Smooth muscle cell (in vitro differentiated cells): Measurements from ENCODE around the gene ATP6V0B. TPM values are rescaled to one million over a fixed set of nuclear protein-coding genes. Genes with fewer than 3 reads are reported as not detected.

Experiments
- DNase-seq: peaks from one replicate; lab custom pipeline; 2025; ENCODE audit not compliant: unreplicated experiment; lab: John Stamatoyannopoulos, UW
- H2AFZ ChIP-seq: fragments of 200-600 bp; sonication (generic); 2 replicates; pipeline ENCODE4 v1.6.0; 2016; ENCODE audit warnings: antibody characterized with exemption, low read depth, mild to moderate bottlenecking
- H3F3A ChIP-seq: fragments of 200-600 bp; sonication (generic); 2 replicates; pipeline ENCODE4 v1.6.0; 2017; ENCODE audit warnings: antibody characterized with exemption, low read depth
- H3K27ac ChIP-seq: fragments of 200-600 bp; sonication (generic); 2 replicates; pipeline ENCODE4 v1.5.1; 2016; ENCODE audit warnings: low read depth, mild to moderate bottlenecking
- H3K27me3 ChIP-seq: fragments of 200-600 bp; sonication (generic); 2 replicates; pipeline ENCODE4 v1.6.1; 2016; ENCODE audit warnings: low read depth, mild to moderate bottlenecking
- H3K36me3 ChIP-seq: fragments of 200-600 bp; sonication (generic); 2 replicates; pipeline ENCODE4 v1.5.1; 2016; ENCODE audit warnings: low read depth
- H3K4me1 ChIP-seq: fragments of 200-600 bp; sonication (generic); 2 replicates; pipeline ENCODE4 v1.5.1; 2016; ENCODE audit warnings: low read depth
- H3K4me2 ChIP-seq: fragments of 200-600 bp; sonication (generic); 2 replicates; pipeline ENCODE4 v1.6.0; 2016; ENCODE audit warnings: mild to moderate bottlenecking
- H3K4me3 ChIP-seq: fragments of 200-600 bp; sonication (generic); 2 replicates; pipeline ENCODE4 v1.5.1; 2016; ENCODE audit warnings: mild to moderate bottlenecking
- H3K79me2 ChIP-seq: fragments of 200-600 bp; sonication (generic); 2 replicates; pipeline ENCODE4 v1.6.0; 2016; ENCODE audit warnings: low read depth, mild to moderate bottlenecking
- H3K9ac ChIP-seq: fragments of 200-600 bp; sonication (generic); 2 replicates; pipeline ENCODE4 v1.6.0; 2016; ENCODE audit warnings: low read depth
- H3K9me3 ChIP-seq: fragments of 200-600 bp; sonication (generic); replicated peaks from 2 replicates; pipeline ENCODE4 v1.5.1; 2016; ENCODE audit warnings: low read depth
- H4K20me1 ChIP-seq: fragments of 200-600 bp; sonication (generic); 2 replicates; pipeline ENCODE4 v1.6.0; 2016; ENCODE audit warnings: low read depth
- CTCF ChIP-seq: fragments of 200-600 bp; sonication (generic); IDR thresholded peaks from 2 replicates; pipeline ENCODE4 v1.5.1; 2017; ENCODE audit warnings: borderline replicate concordance, mild to moderate bottlenecking, antibody characterized with exemption; ENCODE audit not compliant: insufficient read depth, poor library complexity, severe bottlenecking
- WGBS: methylation state at CpG from one replicate; pipeline ENCODE4 v1.1.7; 2016; ENCODE audit warnings: low lambda C conversion rate; 5-methylcytosine and 5-hydroxymethylcytosine counted together
- polyA plus RNA-seq: library from polyadenylated mRNA; unstranded; fragments of >200 nt; fragmentation: Nextera tagmentation; extraction: Ambion mirVana; gene quantifications from 2 replicates; pipeline ENCODE4 v1.2.1, GENCODE V29; 2016
- total RNA-seq: library from RNA; depleted of rRNA; stranded (reverse); fragments of >200 nt; gene quantifications from 2 replicates; pipeline ENCODE4 v1.2.3, GENCODE V29; 2014

ATP6V0B gene
- total and polyA plus RNA-seq, 2 experiments from 2014 or later, result 106 to 203 TPM

- H4K20me1 ChIP-seq, result peaks cover 5% of the 10 kb centered on the region
- no peak overlapping the region for H3K27ac ChIP-seq
- no peak overlapping the region for H2AFZ ChIP-seq
- H3K4me1 ChIP-seq, result peaks cover 7% of the 10 kb centered on the region
- no peaks in the 10 kb centered on the region for H3K79me2 ChIP-seq
- DNase-seq, result no peak
- H3F3A ChIP-seq, result no peaks in the 10 kb centered on the region
- no peak overlapping the region for H3K4me2 ChIP-seq
- no peak overlapping the region for H3K9ac ChIP-seq
- no peak for TF ChIP-seq CTCF
- no peak overlapping the region for H3K4me3 ChIP-seq
- WGBS, result 92% methylated on average over 11 of the region's 11 CpGs
- H3K36me3 ChIP-seq, result no peaks in the 10 kb centered on the region
- H3K9me3 ChIP-seq, result no peaks in the 10 kb centered on the region
- no peaks in the 10 kb centered on the region for H3K27me3 ChIP-seq
Observed at GRCh38 chr1:44010935-44011471, 36.2 kb downstream of the ATP6V0B start.

- no peak for DNase-seq
- 78% methylated on average over 2 of the region's 2 CpGs for WGBS
- H3F3A ChIP-seq, result no peaks in the 10 kb centered on the region
- TF ChIP-seq CTCF, result no peak
- H3K9ac ChIP-seq, result no peak overlapping the region
- no peaks in the 10 kb centered on the region for H3K9me3 ChIP-seq
- no peaks in the 10 kb centered on the region for H3K79me2 ChIP-seq
- no peak overlapping the region for H3K4me3 ChIP-seq
- peaks cover 7% of the 10 kb centered on the region for H3K4me1 ChIP-seq
- H3K27me3 ChIP-seq, result no peaks in the 10 kb centered on the region
- H2AFZ ChIP-seq, result no peak overlapping the region
- no peak overlapping the region for H3K27ac ChIP-seq
- no peak overlapping the region for H3K4me2 ChIP-seq
- peaks cover 5% of the 10 kb centered on the region for H4K20me1 ChIP-seq
- H3K36me3 ChIP-seq, result no peaks in the 10 kb centered on the region
Observed at GRCh38 chr1:44012404-44012803, 37.6 kb downstream of the ATP6V0B start.

GRCh38 chr1:44012941-44013609 lies 38.3 kb downstream of the ATP6V0B start:
- Histone ChIP-seq H3K27ac (no peak overlapping the region), H3K79me2 (no peaks in the 10 kb centered on the region), H3K36me3 (no peaks in the 10 kb centered on the region), H3K9ac (no peak overlapping the region), H4K20me1 (peaks cover 5% of the 10 kb centered on the region), H3K4me2 (no peak overlapping the region), H3K4me3 (no peak overlapping the region), H3K27me3 (no peaks in the 10 kb centered on the region), H2AFZ (no peak overlapping the region), H3K9me3 (no peaks in the 10 kb centered on the region), H3F3A (no peaks in the 10 kb centered on the region), H3K4me1 (peaks cover 7% of the 10 kb centered on the region)
- no peak for TF ChIP-seq CTCF
- 58% methylated on average over 13 of the region's 13 CpGs for WGBS
- no peak for DNase-seq

GRCh38 chr1:44013949-44014348 lies 39.2 kb downstream of the ATP6V0B start:
- H3F3A ChIP-seq, result no peaks in the 10 kb centered on the region
- H3K9me3 ChIP-seq, result no peaks in the 10 kb centered on the region
- H3K9ac ChIP-seq, result no peak overlapping the region
- H3K4me3 ChIP-seq, result no peak overlapping the region
- no peak for DNase-seq
- WGBS, result 45% methylated on average over 5 of the region's 5 CpGs
- H3K27me3 ChIP-seq, result no peaks in the 10 kb centered on the region
- H3K27ac ChIP-seq, result no peak overlapping the region
- H2AFZ ChIP-seq, result no peak overlapping the region
- no peak for TF ChIP-seq CTCF
- peaks cover 7% of the 10 kb centered on the region for H3K4me1 ChIP-seq
- no peaks in the 10 kb centered on the region for H3K79me2 ChIP-seq
- H3K36me3 ChIP-seq, result no peaks in the 10 kb centered on the region
- H3K4me2 ChIP-seq, result no peak overlapping the region
- peaks cover 5% of the 10 kb centered on the region for H4K20me1 ChIP-seq
